ENCODE measurements around the gene TOP1. TPM values are rescaled to one million over a fixed set of nuclear protein-coding genes. Genes with fewer than 3 reads are reported as not detected.

Gene TOP1
- total and polyA plus RNA-seq, 2 donors from 2014 or later = 23.4 to 49.9 TPM

- Histone ChIP-seq H3K4me3 (ENCODE audit: low read length in 3 of 3) (no peak overlapping the region), H3K27me3 (ENCODE audit: control insufficient read depth, insufficient read depth, low read length) (no peaks in the 10 kb centered on the region), H3K9ac (ENCODE audit: low read length in 3 of 3) (no peak overlapping the region), H3K9me3 (ENCODE audit: control insufficient read depth in 2 of 3, insufficient read depth in 1 of 3, low read length in 3 of 3) (no peaks in the 10 kb centered on the region), H3K27ac (ENCODE audit: low read depth in 2 of 2, low read length in 2 of 2) (no peak overlapping the region), H3K36me3 (ENCODE audit: control insufficient read depth in 2 of 3, insufficient read depth in 3 of 3, low read length in 3 of 3) (peaks cover 6 to 71% (median 46%) of the 10 kb centered on the region in 3 donors), H3K4me1 (ENCODE audit: control insufficient read depth in 2 of 3, insufficient read depth in 2 of 3, low read depth in 1 of 3, low read length in 3 of 3) (no peaks in the 10 kb centered on the region)
- no peak for FAIRE-seq
- no peak for DNase-seq
- no peak for TF ChIP-seq CTCF (IDR thresholded peaks at IDR 0.05; ENCODE audit: borderline replicate concordance, extremely low read depth, insufficient read depth)
- intact Hi-C loops (cut with DNase I) = no loop called here
Measured at GRCh38 chr20:41101660-41102059, 73.0 kb downstream of the TOP1 start.

GRCh38 chr20:41108531-41108930 is 79.9 kb downstream of the TOP1 start:
- TF ChIP-seq CTCF (IDR thresholded peaks at IDR 0.05; ENCODE audit: borderline replicate concordance, extremely low read depth, insufficient read depth) = no peak
- intact Hi-C loops (cut with DNase I) = no loop called here
- no peaks in the 10 kb centered on the region for H3K9me3 ChIP-seq (ENCODE audit: control insufficient read depth in 2 of 3, insufficient read depth in 1 of 3, low read length in 3 of 3)
- H3K4me3 ChIP-seq (ENCODE audit: low read length in 3 of 3) = no peak overlapping the region
- no peak for FAIRE-seq
- H3K9ac ChIP-seq (ENCODE audit: low read length in 3 of 3) = no peak overlapping the region
- no peak for DNase-seq
- H3K36me3 ChIP-seq (ENCODE audit: control insufficient read depth in 2 of 3, insufficient read depth in 3 of 3, low read length in 3 of 3) = peaks cover 4 to 26% (median 22%) of the 10 kb centered on the region in 3 donors
- H3K4me1 ChIP-seq (ENCODE audit: control insufficient read depth in 2 of 3, insufficient read depth in 2 of 3, low read depth in 1 of 3, low read length in 3 of 3) = no peaks in the 10 kb centered on the region
- no peaks in the 10 kb centered on the region for H3K27me3 ChIP-seq (ENCODE audit: control insufficient read depth, insufficient read depth, low read length)
- H3K27ac ChIP-seq (ENCODE audit: low read depth in 2 of 2, low read length in 2 of 2) = no peak overlapping the region

- intact Hi-C loops (cut with DNase I) = no loop called here
Measured at GRCh38 chr20:41110012-41110411, 81.4 kb downstream of the TOP1 start.

More at GRCh38 chr20:41110012-41110411, 81.4 kb downstream of the TOP1 start:
- Histone ChIP-seq H3K36me3 (ENCODE audit: control insufficient read depth in 2 of 3, insufficient read depth in 3 of 3, low read length in 3 of 3) (peaks cover 12 to 26% (median 21%) of the 10 kb centered on the region in 3 donors), H3K27me3 (ENCODE audit: control insufficient read depth, insufficient read depth, low read length) (no peaks in the 10 kb centered on the region), H3K4me3 (ENCODE audit: low read length in 3 of 3) (no peak overlapping the region), H3K27ac (ENCODE audit: low read depth in 2 of 2, low read length in 2 of 2) (no peak overlapping the region), H3K9ac (ENCODE audit: low read length in 3 of 3) (no peak overlapping the region), H3K9me3 (ENCODE audit: control insufficient read depth in 2 of 3, insufficient read depth in 1 of 3, low read length in 3 of 3) (no peaks in the 10 kb centered on the region), H3K4me1 (ENCODE audit: control insufficient read depth in 2 of 3, insufficient read depth in 2 of 3, low read depth in 1 of 3, low read length in 3 of 3) (no peaks in the 10 kb centered on the region)
- no peak for TF ChIP-seq CTCF (IDR thresholded peaks at IDR 0.05; ENCODE audit: borderline replicate concordance, extremely low read depth, insufficient read depth)
- DNase-seq (no peak), FAIRE-seq (no peak)
